LNCaP clone FGC (cell line): ENCODE measurements around the gene NACAD.

Experiments
- DNase-seq: peaks from one replicate; pipeline ENCODE4 v3.0.0-alpha.2; 2011; ENCODE audit warnings: low read depth
- H3K4me3 ChIP-seq: 2 replicates; pipeline ENCODE4 v1.5.1; 2011; ENCODE audit warnings: mild to moderate bottlenecking, low read depth, low read length, control low read depth
- CTCF ChIP-seq: IDR thresholded peaks from 2 replicates; pipeline ENCODE4 v1.5.1; 2012; ENCODE audit warnings: mild to moderate bottlenecking; ENCODE audit not compliant: control insufficient read depth, insufficient read depth; ENCODE audit errors: extremely low read depth

The NACAD gene

GRCh38 chr7:45123913-45124710 lies 35.3 kb upstream of the NACAD start:
- no peak for DNase-seq
- no peak for TF ChIP-seq CTCF

DNA sequence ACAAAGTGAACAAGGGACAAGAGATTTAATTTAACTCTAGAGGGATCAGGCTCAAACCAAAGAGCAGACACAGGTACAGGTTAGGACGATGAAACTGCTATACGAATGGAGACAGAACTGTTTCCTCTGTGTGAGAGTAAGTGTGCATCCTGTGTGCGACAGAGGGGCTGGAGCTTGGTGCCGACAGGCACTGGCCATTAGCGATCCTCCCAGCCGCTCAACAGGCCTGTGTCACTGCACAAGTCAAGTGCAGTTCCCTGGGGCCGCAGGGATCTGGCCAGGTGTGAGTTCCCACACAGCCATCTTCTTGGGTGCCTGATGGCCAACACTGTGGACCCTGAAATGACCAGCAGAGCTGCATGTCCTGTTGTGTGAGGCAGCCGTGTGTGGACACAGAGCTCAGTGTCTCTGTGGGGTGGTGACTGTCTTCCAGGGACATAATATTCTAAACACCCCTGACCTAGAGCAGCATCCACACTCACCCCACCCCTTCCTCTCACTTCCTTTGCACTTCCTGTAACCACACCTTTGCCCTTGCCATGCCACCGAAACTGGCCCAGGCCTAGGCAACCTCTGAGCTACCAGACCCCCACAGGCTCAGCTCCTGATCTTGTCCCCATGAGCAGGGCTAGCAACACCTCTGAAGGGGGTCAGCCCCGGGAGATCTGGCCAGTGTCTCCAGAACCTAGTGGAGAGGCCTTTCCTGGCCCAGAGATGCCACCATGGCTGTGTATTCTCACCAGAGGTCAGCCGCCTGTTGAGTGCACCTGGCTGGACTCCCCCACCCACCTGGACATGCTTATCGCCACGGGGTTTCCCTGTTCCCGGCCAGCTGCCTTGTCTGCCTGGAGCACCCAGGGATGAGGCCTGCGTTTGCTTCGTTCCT lies 34.4 kb upstream of the NACAD start:
- H3K4me3 ChIP-seq: no peak overlapping the region
- no peak for TF ChIP-seq CTCF

More at GRCh38 chr7:45123913-45124710, 35.3 kb upstream of the NACAD start:
- H3K4me3 ChIP-seq: no peak overlapping the region

GRCh38 chr7:45119550-45119949 lies 30.8 kb upstream of the NACAD start:
- no peak overlapping the region for H3K4me3 ChIP-seq
- TF ChIP-seq CTCF: no peak
- no peak for DNase-seq

More for the DNA sequence above, 34.4 kb upstream of the NACAD start:
- DNase-seq: no peak

- TF ChIP-seq CTCF: no peak
- DNase-seq: no peak
- no peak overlapping the region for H3K4me3 ChIP-seq
These were observed 30.1 kb upstream of the NACAD start for GRCh38 chr7:45118889-45119331.

DNA sequence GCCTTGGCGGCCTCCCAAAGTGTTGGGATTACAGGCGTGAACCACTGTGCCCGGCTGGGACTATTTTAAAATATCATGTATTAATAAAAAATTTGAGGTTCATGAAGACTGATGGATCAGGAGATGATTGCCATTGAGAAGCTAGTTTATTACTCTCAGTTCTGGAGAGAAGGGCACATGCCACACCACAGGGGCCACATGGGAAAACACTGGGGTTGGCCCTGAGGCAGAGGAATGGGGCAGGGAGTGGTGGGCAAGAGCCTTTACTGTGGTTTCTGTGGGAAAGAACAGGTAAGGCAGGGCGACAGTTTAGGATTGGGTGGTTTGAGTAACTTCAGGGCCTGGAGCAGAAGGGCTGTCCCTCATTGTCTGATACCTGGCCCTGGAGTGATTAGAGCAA lies 29.5 kb upstream of the NACAD start:
- no peak for DNase-seq
- no peak for TF ChIP-seq CTCF
- H3K4me3 ChIP-seq: no peak overlapping the region

- no peak for DNase-seq
- no peak overlapping the region for H3K4me3 ChIP-seq
- no peak for TF ChIP-seq CTCF
These were observed 28.8 kb upstream of the NACAD start for GRCh38 chr7:45117582-45117981.
